KMS-11 (cell line): ENCODE results near the gene AKAP4.

ENCODE experiments used
- H2AFZ ChIP-seq: fragments of 200-600 bp; sonication (generic); 2 replicates; pipeline ENCODE4 v1.6.1; 2016; ENCODE audit warnings: antibody characterized with exemption, mixed run types, low read depth
- H3K27ac ChIP-seq: fragments of 200-600 bp; sonication (generic); 2 replicates; pipeline ENCODE4 v1.6.1; 2016; ENCODE audit warnings: mild to moderate bottlenecking, mixed run types
- H3K27me3 ChIP-seq: fragments of 200-600 bp; sonication (generic); 2 replicates; pipeline ENCODE4 v1.6.1; 2017; ENCODE audit warnings: mild to moderate bottlenecking, low read depth, mixed run types, moderate library complexity; ENCODE audit not compliant: insufficient read depth
- H3K36me3 ChIP-seq: fragments of 200-600 bp; sonication (generic); 2 replicates; pipeline ENCODE4 v1.6.1; 2017; ENCODE audit warnings: mild to moderate bottlenecking, mixed run types; ENCODE audit not compliant: insufficient read depth
- H3K4me1 ChIP-seq: fragments of 200-600 bp; sonication (generic); 2 replicates; pipeline ENCODE4 v1.6.1; 2016; ENCODE audit warnings: mild to moderate bottlenecking, low read depth, mixed run types; ENCODE audit not compliant: poor library complexity, severe bottlenecking
- H3K4me2 ChIP-seq: fragments of 200-600 bp; sonication (generic); 2 replicates; pipeline ENCODE4 v1.7.0; 2016; ENCODE audit warnings: mild to moderate bottlenecking, mixed run types
- H3K4me3 ChIP-seq: fragments of 200-600 bp; sonication (generic); IDR thresholded peaks from 2 replicates; pipeline ENCODE4 v1.6.1; 2017; ENCODE audit warnings: low read depth, low read length, mixed read lengths; ENCODE audit not compliant: insufficient read depth
- H3K79me2 ChIP-seq: fragments of 200-600 bp; sonication (generic); 2 replicates; pipeline ENCODE4 v1.6.1; 2016; ENCODE audit warnings: low read depth, mixed run types; ENCODE audit not compliant: insufficient read depth
- H3K9ac ChIP-seq: fragments of 200-600 bp; sonication (generic); 2 replicates; pipeline ENCODE4 v1.6.1; 2016; ENCODE audit warnings: mild to moderate bottlenecking, mixed run types
- H4K20me1 ChIP-seq: fragments of 200-600 bp; sonication (generic); 2 replicates; pipeline ENCODE4 v1.6.1; 2016; ENCODE audit warnings: mild to moderate bottlenecking, mixed run types; ENCODE audit not compliant: insufficient read depth
- CTCF ChIP-seq: fragments of 200-600 bp; sonication (generic); conservative IDR thresholded peaks from 2 replicates; pipeline ENCODE4 v1.6.1; 2017; ENCODE audit warnings: low read depth, mild to moderate bottlenecking, antibody characterized with exemption, low read length, moderate library complexity, mixed read lengths

Gene AKAP4

GRCh38 chrX:50154429-50154828, 46.4 kb downstream of the AKAP4 start:
- Histone ChIP-seq H3K4me3 (no peak overlapping the region), H4K20me1 (no peaks in the 10 kb centered on the region), H3K79me2 (no peaks in the 10 kb centered on the region), H3K27me3 (no peaks in the 10 kb centered on the region), H3K36me3 (no peaks in the 10 kb centered on the region), H3K9ac (no peak overlapping the region), H2AFZ (no peak overlapping the region), H3K4me1 (no peaks in the 10 kb centered on the region), H3K4me2 (no peak overlapping the region), H3K27ac (no peak overlapping the region)
- no peak for TF ChIP-seq CTCF

- Histone ChIP-seq H3K4me2 (no peak overlapping the region), H3K79me2 (no peaks in the 10 kb centered on the region), H3K4me3 (no peak overlapping the region), H2AFZ (no peak overlapping the region), H3K27me3 (no peaks in the 10 kb centered on the region), H3K9ac (no peak overlapping the region), H3K27ac (no peak overlapping the region), H3K36me3 (no peaks in the 10 kb centered on the region), H3K4me1 (no peaks in the 10 kb centered on the region), H4K20me1 (no peaks in the 10 kb centered on the region)
- TF ChIP-seq CTCF: no peak
Measured at GRCh38 chrX:50152456-50152855, 48.4 kb downstream of the AKAP4 start.

DNA sequence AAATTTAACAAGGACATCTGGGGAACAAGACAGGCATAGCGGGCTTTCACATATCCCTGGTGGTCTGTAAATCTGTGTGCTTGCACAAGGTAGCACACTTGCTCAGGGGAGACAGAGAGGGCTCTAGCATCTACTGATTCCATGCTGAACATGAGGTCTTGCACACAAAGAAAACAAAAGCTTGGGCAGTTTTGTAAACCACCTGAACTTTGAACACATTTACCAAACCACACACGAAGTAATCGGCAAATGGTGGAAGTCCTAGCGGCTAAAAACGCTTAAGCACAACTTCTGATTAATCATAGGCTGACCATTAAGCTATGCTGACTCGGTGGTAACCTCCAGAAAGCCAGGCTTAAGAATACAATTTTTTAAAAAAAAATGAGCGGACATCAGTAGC, 52.8 kb downstream of the AKAP4 start:
- TF ChIP-seq CTCF: no peak
- Histone ChIP-seq H2AFZ (no peak overlapping the region), H4K20me1 (no peaks in the 10 kb centered on the region)

More for the DNA sequence above, 52.8 kb downstream of the AKAP4 start:
- no peaks in the 10 kb centered on the region for H3K4me1 ChIP-seq
- H3K4me3 ChIP-seq: no peak overlapping the region
- H3K9ac ChIP-seq: no peak overlapping the region
- no peaks in the 10 kb centered on the region for H3K79me2 ChIP-seq
- no peak overlapping the region for H3K4me2 ChIP-seq
- H3K36me3 ChIP-seq: no peaks in the 10 kb centered on the region
- H3K27ac ChIP-seq: no peak overlapping the region
- H3K27me3 ChIP-seq: no peaks in the 10 kb centered on the region
